Measurements from ENCODE around the gene ACBD3. TPM values are rescaled to one million over a fixed set of nuclear protein-coding genes. Genes with fewer than 3 reads are reported as not detected.
"Not testable (repeated sequence)": the region's sequence is repeated elsewhere in the genome, so short reads cannot be mapped to it uniquely, and the experiment has no call there.

ACBD3 gene
- total RNA-seq, 2 donors from 2014 or later: 23.4 to 25.9 TPM

GRCh38 chr1:226211181-226211821, 24.8 kb upstream of the ACBD3 start:
- H3K4me1 Mint-ChIP-seq (ENCODE audit: low read depth): no peaks in the 10 kb centered on the region
- ATAC-seq (replicated peaks in 1 of 2) (no peak), DNase-seq (no peak)
- no peak overlapping the region for H3K27ac Mint-ChIP-seq
- H3K9me3 Mint-ChIP-seq: no peaks in the 10 kb centered on the region
- H3K36me3 Mint-ChIP-seq (ENCODE audit: insufficient read depth in 2 of 2): no peaks in the 10 kb centered on the region
- H3K27me3 Mint-ChIP-seq (ENCODE audit: low read depth): peaks cover 6% of the 10 kb centered on the region
- H3K4me3 Mint-ChIP-seq: no peak overlapping the region

DNA sequence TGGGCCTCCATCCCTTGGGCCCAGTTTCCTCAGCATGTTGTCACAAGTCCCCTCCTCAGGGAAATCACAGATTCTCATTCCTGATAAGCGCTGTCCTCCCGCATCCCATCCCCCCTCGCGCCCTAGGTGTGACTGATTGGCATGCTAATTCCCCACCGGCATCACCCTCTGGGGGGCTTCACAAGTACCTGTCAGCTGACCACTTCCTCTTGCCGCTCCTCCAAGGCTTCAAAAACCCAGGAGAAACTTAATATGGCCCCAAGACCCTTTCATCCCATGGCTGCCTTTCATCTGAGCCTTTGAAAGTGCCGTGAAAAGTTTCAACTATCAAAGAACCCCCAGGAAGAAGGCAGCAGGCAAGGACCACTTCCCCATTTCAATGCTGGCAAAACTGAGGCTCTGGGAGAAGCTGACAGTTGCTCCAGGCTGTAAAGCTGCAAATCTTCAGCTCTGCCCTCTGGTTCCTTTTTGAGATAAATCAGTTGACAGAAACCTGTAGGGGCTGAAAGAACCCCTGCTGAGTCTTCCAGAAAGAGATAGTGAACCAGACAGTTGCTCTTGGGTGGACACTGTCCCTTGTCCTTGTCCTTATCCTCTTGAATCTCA, 24.1 kb upstream of the ACBD3 start:
- Mint-ChIP-seq H3K27me3 (ENCODE audit: low read depth) (peaks cover 6% of the 10 kb centered on the region), H3K4me3 (no peak overlapping the region), H3K27ac (no peak overlapping the region), H3K4me1 (ENCODE audit: low read depth) (no peaks in the 10 kb centered on the region), H3K9me3 (no peaks in the 10 kb centered on the region), H3K36me3 (ENCODE audit: insufficient read depth in 2 of 2) (no peaks in the 10 kb centered on the region)
- DNase-seq (no peak), ATAC-seq (replicated peaks in 1 of 2) (no peak)

DNA sequence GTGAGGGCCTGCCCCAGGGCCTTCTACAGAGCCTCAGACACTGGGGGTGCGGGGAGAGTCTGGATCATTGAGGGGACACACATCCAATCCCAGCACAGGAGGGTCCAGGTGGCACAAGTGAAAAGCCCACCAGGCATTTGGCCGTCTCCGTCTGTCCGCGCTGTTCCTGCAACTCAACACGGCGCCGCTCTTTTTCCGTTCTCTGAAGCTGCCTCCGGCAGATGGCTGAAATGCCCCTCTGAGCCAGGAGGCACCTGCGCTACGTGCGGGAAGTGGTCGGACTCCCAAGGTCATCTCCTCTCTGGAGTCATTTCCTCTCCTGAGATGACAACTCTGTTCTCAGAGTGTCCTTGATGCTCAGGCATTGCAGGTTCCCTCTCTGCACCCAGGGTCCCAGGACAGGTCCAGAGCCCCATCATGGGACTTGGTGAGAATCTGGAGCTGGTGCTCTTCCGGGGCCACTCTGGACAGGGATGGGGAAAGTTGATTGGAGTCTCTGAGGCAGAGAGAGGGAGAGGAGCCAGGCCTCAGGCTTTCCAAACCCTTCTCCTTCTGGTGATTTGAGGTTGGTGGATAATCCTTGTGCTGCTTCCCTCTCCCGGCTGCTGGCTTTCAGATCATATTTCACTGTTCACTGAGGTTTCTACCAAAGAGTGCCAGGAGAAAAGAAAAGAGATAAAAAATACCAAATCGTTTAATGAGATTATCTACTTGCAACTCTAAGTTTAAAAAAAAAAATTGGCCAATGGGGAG, 22.9 kb upstream of the ACBD3 start:
- ATAC-seq (replicated peaks in 1 of 2): no peak
- no peak overlapping the region for H3K27ac Mint-ChIP-seq
- peaks cover 6% of the 10 kb centered on the region for H3K27me3 Mint-ChIP-seq (ENCODE audit: low read depth)
- no peaks in the 10 kb centered on the region for H3K36me3 Mint-ChIP-seq (ENCODE audit: insufficient read depth in 2 of 2)
- H3K4me3 Mint-ChIP-seq: no peak overlapping the region
- no peaks in the 10 kb centered on the region for H3K4me1 Mint-ChIP-seq (ENCODE audit: low read depth)
- no peaks in the 10 kb centered on the region for H3K9me3 Mint-ChIP-seq
- no peak for DNase-seq

GRCh38 chr1:226207048-226207447, 20.5 kb upstream of the ACBD3 start:
- Mint-ChIP-seq H3K27ac (no peak overlapping the region), H3K9me3 (no peaks in the 10 kb centered on the region), H3K36me3 (ENCODE audit: insufficient read depth in 2 of 2) (no peaks in the 10 kb centered on the region), H3K4me3 (no peak overlapping the region), H3K27me3 (ENCODE audit: low read depth) (peaks cover 6% of the 10 kb centered on the region), H3K4me1 (ENCODE audit: low read depth) (no peaks in the 10 kb centered on the region)
- no peak for DNase-seq
- no peak for ATAC-seq (replicated peaks in 1 of 2)

DNA sequence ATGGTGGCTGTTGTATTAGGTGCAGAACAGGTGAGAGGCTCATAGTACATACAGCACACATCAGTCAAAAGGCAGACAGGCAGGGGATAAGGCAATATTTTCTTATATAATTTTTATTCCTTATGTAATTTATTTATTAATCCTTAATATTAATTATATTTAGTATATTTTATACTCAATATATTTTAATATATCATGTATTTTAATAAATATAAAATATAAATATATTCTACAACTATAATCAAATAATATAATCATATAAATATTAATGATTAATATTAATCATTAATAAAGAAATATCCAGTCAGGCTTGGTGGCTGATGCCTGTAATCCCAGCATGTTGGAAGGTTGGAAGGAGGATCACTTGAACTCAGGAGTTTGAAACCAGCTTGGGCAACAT, 17.7 kb upstream of the ACBD3 start:
- Mint-ChIP-seq H3K9me3 (no peaks in the 10 kb centered on the region), H3K27ac (no peak overlapping the region), H3K4me3 (no peak overlapping the region), H3K4me1 (ENCODE audit: low read depth) (no peaks in the 10 kb centered on the region), H3K27me3 (ENCODE audit: low read depth) (peaks cover 17% of the 10 kb centered on the region), H3K36me3 (ENCODE audit: insufficient read depth in 2 of 2) (no peaks in the 10 kb centered on the region)
- DNase-seq (no peak), ATAC-seq (replicated peaks in 1 of 2) (no peak)

GRCh38 chr1:226203655-226204054, 17.1 kb upstream of the ACBD3 start:
- Mint-ChIP-seq H3K27me3 (ENCODE audit: low read depth) (peaks cover 17% of the 10 kb centered on the region), H3K4me3 (no peak overlapping the region), H3K36me3 (ENCODE audit: insufficient read depth in 2 of 2) (no peaks in the 10 kb centered on the region), H3K27ac (no peak overlapping the region), H3K9me3 (no peaks in the 10 kb centered on the region), H3K4me1 (ENCODE audit: low read depth) (no peaks in the 10 kb centered on the region)
- DNase-seq (no peak), ATAC-seq (replicated peaks in 1 of 2) (no peak)

GRCh38 chr1:226203240-226203639, 16.7 kb upstream of the ACBD3 start:
- Mint-ChIP-seq H3K4me1 (ENCODE audit: low read depth) (no peaks in the 10 kb centered on the region), H3K4me3 (no peak overlapping the region), H3K9me3 (no peaks in the 10 kb centered on the region), H3K27ac (no peak overlapping the region), H3K27me3 (ENCODE audit: low read depth) (peaks cover 17% of the 10 kb centered on the region), H3K36me3 (ENCODE audit: insufficient read depth in 2 of 2) (no peaks in the 10 kb centered on the region)
- ATAC-seq (replicated peaks in 1 of 2): peak in 1 of 2 donors; percentile 44
- DNase-seq: no peak

DNA sequence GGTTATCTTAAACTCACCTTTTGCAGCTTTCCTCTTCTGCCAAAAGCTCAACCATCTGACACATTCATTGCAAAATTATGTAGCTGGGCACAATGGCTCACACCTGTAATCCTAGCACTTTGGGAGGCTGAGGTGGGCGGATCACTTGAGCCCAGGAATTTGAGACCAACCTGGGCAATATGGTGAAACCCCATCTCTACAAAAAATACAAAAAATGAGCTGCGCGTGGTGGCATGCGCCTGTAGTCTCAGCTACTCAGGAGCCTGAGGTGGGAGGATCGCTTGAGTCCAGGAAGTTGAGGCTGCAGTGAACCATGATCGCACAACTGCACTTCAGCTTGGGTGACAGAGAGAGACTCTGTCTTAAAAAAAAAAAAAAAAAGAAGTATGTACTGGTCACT, 16.1 kb upstream of the ACBD3 start:
- not testable (repeated sequence) for H3K4me1 Mint-ChIP-seq (ENCODE audit: low read depth); H3K9me3 Mint-ChIP-seq; ATAC-seq (replicated peaks in 1 of 2); H3K27ac Mint-ChIP-seq; H3K36me3 Mint-ChIP-seq (ENCODE audit: insufficient read depth in 2 of 2); H3K4me3 Mint-ChIP-seq; DNase-seq
- H3K27me3 Mint-ChIP-seq (ENCODE audit: low read depth): peaks cover 17% of the 10 kb centered on the region

DNA sequence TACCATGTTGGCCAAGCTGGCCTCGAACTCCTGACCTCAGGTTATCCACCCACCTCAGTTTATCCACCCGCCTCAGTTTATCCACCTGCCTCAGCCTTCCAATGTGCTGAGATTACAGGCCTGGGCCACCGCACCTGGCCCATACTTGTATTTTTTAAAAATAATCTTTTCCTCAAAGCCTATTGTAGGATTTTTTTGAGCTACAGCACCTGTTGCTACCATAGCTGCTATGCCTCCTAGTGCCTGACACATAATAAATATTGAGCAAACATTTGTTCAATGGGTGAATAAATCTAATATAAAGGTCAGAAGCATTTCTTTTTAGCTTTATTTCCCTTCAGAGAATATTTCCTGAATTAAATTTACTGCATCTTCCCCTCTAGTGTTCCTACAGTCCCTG, 15.7 kb upstream of the ACBD3 start:
- H3K4me3 Mint-ChIP-seq: no peak overlapping the region
- no peak overlapping the region for H3K27ac Mint-ChIP-seq
- no peak for DNase-seq
- peaks cover under 1% of the 10 kb centered on the region for H3K4me1 Mint-ChIP-seq (ENCODE audit: low read depth)
- no peaks in the 10 kb centered on the region for H3K36me3 Mint-ChIP-seq (ENCODE audit: insufficient read depth in 2 of 2)
- peaks cover 17% of the 10 kb centered on the region for H3K27me3 Mint-ChIP-seq (ENCODE audit: low read depth)
- no peaks in the 10 kb centered on the region for H3K9me3 Mint-ChIP-seq
- no peak for ATAC-seq (replicated peaks in 1 of 2)

GRCh38 chr1:226201029-226201593, 14.6 kb upstream of the ACBD3 start:
- no peak for ATAC-seq (replicated peaks in 1 of 2)
- Mint-ChIP-seq H3K4me1 (ENCODE audit: low read depth) (peaks cover 4% of the 10 kb centered on the region), H3K36me3 (ENCODE audit: insufficient read depth in 2 of 2) (no peaks in the 10 kb centered on the region), H3K27me3 (ENCODE audit: low read depth) (peaks cover 11% of the 10 kb centered on the region), H3K27ac (no peak overlapping the region), H3K9me3 (no peaks in the 10 kb centered on the region), H3K4me3 (no peak overlapping the region)
- DNase-seq: no peak

DNA sequence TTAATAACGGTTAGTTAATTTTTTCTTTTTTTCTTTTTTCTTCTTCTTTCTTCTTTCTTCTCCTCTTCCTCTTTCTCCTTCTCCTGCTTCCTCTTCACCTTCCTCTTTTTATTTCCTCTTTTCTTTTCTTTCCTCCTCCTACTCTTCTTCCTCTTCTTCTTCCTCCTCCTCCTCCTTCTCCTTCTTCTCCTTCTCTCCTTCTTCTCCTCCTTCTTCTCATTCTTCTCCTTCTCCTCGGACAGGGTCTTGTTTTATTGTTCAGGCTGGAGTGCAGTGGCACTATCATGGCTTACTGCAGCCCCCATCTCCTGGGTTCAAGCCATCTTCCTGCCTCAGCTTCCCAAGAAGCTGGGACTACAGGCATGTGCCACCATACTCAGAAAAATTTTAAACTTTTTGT, 13.4 kb upstream of the ACBD3 start:
- no peaks in the 10 kb centered on the region for H3K36me3 Mint-ChIP-seq (ENCODE audit: insufficient read depth in 2 of 2)
- H3K27me3 Mint-ChIP-seq (ENCODE audit: low read depth): peaks cover 11% of the 10 kb centered on the region
- DNase-seq: no peak
- no peak overlapping the region for H3K4me3 Mint-ChIP-seq
- no peak for ATAC-seq (replicated peaks in 1 of 2)
- H3K9me3 Mint-ChIP-seq: no peaks in the 10 kb centered on the region
- peaks cover 4% of the 10 kb centered on the region for H3K4me1 Mint-ChIP-seq (ENCODE audit: low read depth)
- no peak overlapping the region for H3K27ac Mint-ChIP-seq

DNA sequence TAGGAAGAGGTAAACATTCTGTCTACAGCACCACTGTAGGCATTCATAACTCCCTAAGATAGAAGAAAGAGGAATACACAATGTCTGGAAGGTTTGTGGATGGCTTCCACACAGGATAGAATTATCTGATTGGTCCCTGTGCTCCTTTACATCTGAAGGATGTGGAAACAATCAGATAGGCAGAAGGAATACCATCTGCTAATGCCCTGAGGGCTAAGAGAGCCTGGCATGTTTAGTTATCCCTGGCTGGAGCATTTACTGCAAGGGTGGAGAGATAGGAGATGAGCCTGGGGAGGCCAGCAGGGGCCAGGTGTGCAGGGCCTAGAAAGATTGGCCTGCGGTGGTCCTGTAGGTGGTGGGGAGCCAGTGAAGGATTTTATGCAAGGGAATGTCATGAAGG, 8.6 kb upstream of the ACBD3 start:
- no peaks in the 10 kb centered on the region for H3K36me3 Mint-ChIP-seq (ENCODE audit: insufficient read depth in 2 of 2)
- H3K4me1 Mint-ChIP-seq (ENCODE audit: low read depth): peaks cover 4% of the 10 kb centered on the region
- no peak for ATAC-seq (replicated peaks in 1 of 2)
- no peak overlapping the region for H3K4me3 Mint-ChIP-seq
- H3K9me3 Mint-ChIP-seq: no peaks in the 10 kb centered on the region
- DNase-seq: no peak
- peaks cover 6% of the 10 kb centered on the region for H3K27me3 Mint-ChIP-seq (ENCODE audit: low read depth)
- H3K27ac Mint-ChIP-seq: no peak overlapping the region

DNA sequence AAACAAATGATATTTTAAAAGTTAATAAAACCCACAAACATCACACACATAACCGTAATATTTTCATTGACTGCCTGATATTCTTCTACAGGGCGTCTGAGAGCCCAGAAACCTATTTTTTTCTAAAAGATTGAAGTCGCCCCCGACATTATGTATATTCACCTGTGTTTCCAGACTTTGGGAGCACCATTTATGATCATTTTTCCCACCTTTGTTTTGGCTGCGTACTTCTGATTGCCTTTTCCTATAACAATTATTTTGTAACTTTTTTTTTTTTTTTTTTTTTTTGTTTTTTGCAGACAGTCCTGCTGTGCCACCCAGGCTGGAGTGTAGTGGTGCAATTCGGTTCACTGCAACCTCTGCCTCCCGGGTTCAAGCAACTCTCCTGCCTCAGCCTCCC, 839 bp upstream of the ACBD3 start:
- Mint-ChIP-seq H3K4me1 (ENCODE audit: low read depth) (peaks cover 30% of the 10 kb centered on the region), H3K27ac (peak overlapping the region; percentile 95), H3K9me3 (no peaks in the 10 kb centered on the region), H3K27me3 (ENCODE audit: low read depth) (no peaks in the 10 kb centered on the region), H3K36me3 (ENCODE audit: insufficient read depth in 2 of 2) (peaks cover 2 to 4% of the 10 kb centered on the region in 2 donors), H3K4me3 (peak overlapping the region; percentile 91 to 96)
- ATAC-seq (replicated peaks in 1 of 2) (no peak), DNase-seq (no peak)

All from activated T-cell treated with anti-CD3 and anti-CD28 coated beads, Interleukin-2, amount 50 U/mL, for 72 hours (primary cell).